HepG2 (cell line): ENCODE measurements around the gene EXPH5. TPM values are rescaled to one million over a fixed set of nuclear protein-coding genes. Genes with fewer than 3 reads are reported as not detected.

ENCODE experiments used
- BATF2 ChIP-seq: sonication (generic); formaldehyde crosslinking; IDR thresholded peaks from 2 replicates; pipeline ENCODE4 v1.8.0; 2022; ENCODE audit warnings: mild to moderate bottlenecking, missing genetic modification reagents, moderate library complexity
- ELF3 ChIP-seq: IDR thresholded peaks from 2 replicates; pipeline ENCODE4 v1.6.1; 2016; ENCODE audit warnings: missing genetic modification reagents, missing compliant biosample characterization
- GMEB2 ChIP-seq: IDR thresholded peaks from 2 replicates; pipeline ENCODE4 v1.6.1; 2016; ENCODE audit warnings: missing biosample characterization, missing genetic modification reagents, low read depth
- GPN1 ChIP-seq: sonication (generic); formaldehyde crosslinking; IDR thresholded peaks from 2 replicates; pipeline ENCODE4 v1.5.1; 2020; ENCODE audit warnings: missing genetic modification reagents, borderline replicate concordance
- ISL2 ChIP-seq: sonication (generic); formaldehyde crosslinking; IDR thresholded peaks from 2 replicates; pipeline ENCODE4 v1.5.0; 2020; ENCODE audit warnings: missing genetic modification reagents
- JUN ChIP-seq: sonication (generic); formaldehyde crosslinking; IDR thresholded peaks from 2 replicates; pipeline ENCODE4 v1.4.0; 2020; ENCODE audit warnings: mild to moderate bottlenecking, missing genetic modification reagents
- PAF1 ChIP-seq: IDR thresholded peaks from 2 replicates; pipeline ENCODE4 v1.6.1; 2016; ENCODE audit warnings: missing genetic modification reagents, missing compliant biosample characterization
- PLRG1 ChIP-seq: fragments of 450-650 bp; conservative IDR thresholded peaks from 2 replicates; pipeline ENCODE4 v1.6.1; 2016
- SP1 ChIP-seq, 2 experiments: fragments of 450-650 bp in 1 of 2; sonication (generic) in 1 of 2; formaldehyde crosslinking in 1 of 2; IDR thresholded peaks; 2 replicates each; pipeline versions ENCODE4 v1.4.0 to v1.6.1; 2016 to 2020; ENCODE audit warnings: missing genetic modification reagents in 1 of 2
- ZBTB39 ChIP-seq: sonication (generic); formaldehyde crosslinking; IDR thresholded peaks from 2 replicates; pipeline ENCODE4 v1.5.0; 2020; ENCODE audit warnings: missing genetic modification reagents
- ZBTB44 ChIP-seq: sonication (generic); formaldehyde crosslinking; IDR thresholded peaks from 2 replicates; pipeline ENCODE4 v1.4.0; 2020; ENCODE audit warnings: missing genetic modification reagents
- ZBTB7A ChIP-seq: sonication (generic); formaldehyde crosslinking; IDR thresholded peaks from 2 replicates; pipeline ENCODE4 v1.8.0; 2022; ENCODE audit warnings: mild to moderate bottlenecking, missing genetic modification reagents
- ZFP41 ChIP-seq: sonication (generic); formaldehyde crosslinking; IDR thresholded peaks from 2 replicates; pipeline ENCODE4 v1.4.0; 2020; ENCODE audit warnings: mild to moderate bottlenecking, missing genetic modification reagents, borderline replicate concordance
- ZHX1 ChIP-seq: sonication (generic); formaldehyde crosslinking; IDR thresholded peaks from 2 replicates; pipeline ENCODE4 v1.8.1; 2022; ENCODE audit warnings: low read depth, mild to moderate bottlenecking, missing genetic modification reagents
- ZNF30 ChIP-seq: sonication (generic); formaldehyde crosslinking; IDR thresholded peaks from 2 replicates; pipeline ENCODE4 v1.5.0; 2020; ENCODE audit warnings: mild to moderate bottlenecking, missing genetic modification reagents
- ZNF350 ChIP-seq: sonication (generic); formaldehyde crosslinking; IDR thresholded peaks from 2 replicates; pipeline ENCODE4 v1.4.0; 2020; ENCODE audit warnings: mild to moderate bottlenecking, low read depth, missing genetic modification reagents, borderline replicate concordance
- ZNF614 ChIP-seq: IDR thresholded peaks from 2 replicates; pipeline ENCODE4 v1.6.1; 2018; ENCODE audit warnings: missing biosample characterization, missing genetic modification reagents, inconsistent platforms, borderline replicate concordance
- ZNF766 ChIP-seq: sonication (generic); formaldehyde crosslinking; IDR thresholded peaks from 2 replicates; pipeline ENCODE4 v1.5.0; 2020; ENCODE audit warnings: missing genetic modification reagents, borderline replicate concordance
- ZSCAN12 ChIP-seq: sonication (generic); formaldehyde crosslinking; IDR thresholded peaks from 2 replicates; pipeline ENCODE4 v1.9.0; 2021; ENCODE audit warnings: mild to moderate bottlenecking, missing genetic modification reagents
- polyA plus RNA-seq, 8 experiments: library from polyadenylated mRNA; depleted of rRNA in 3 of 8; stranded (reverse) in 7 of 8; unstranded in 1 of 8; fragments of >200 nt; fragmentation: Illumina TruSeq in 4 of 8; extraction: Trizol in 4 of 8; gene quantifications; 2 replicates each; pipeline versions ENCODE4 v1.2.1 to v1.2.3, GENCODE V29; 2011 to 2016; ENCODE audit warnings: low read depth in 4 of 8, missing spikeins in 1 of 8, mixed read lengths in 1 of 8; ENCODE audit not compliant: insufficient read depth in 1 of 8
- total RNA-seq, 5 experiments: library from RNA; depleted of rRNA; stranded (reverse); fragments of >200 nt; fragmentation: Illumina TruSeq; extraction: Trizol; gene quantifications; 2 replicates each; pipeline ENCODE4 v1.2.3, GENCODE V29; 2016; ENCODE audit warnings: low read depth in 1 of 5

The EXPH5 gene
- total and polyA plus RNA-seq, 2 of the 13 experiments (the other 11 are each of a cell fraction or from before 2014, with no cell fraction given): under 0.01 to 0.02 TPM

- TF ChIP-seq PLRG1: no peak
- TF ChIP-seq BATF2: peak; percentile 41; the same call in 1 of the 2 replicates
- peak; percentile 40; the same call in 1 of the 2 replicates for TF ChIP-seq ZHX1 (CRISPR knock-in tag)
- TF ChIP-seq ZFP41 (CRISPR knock-in tag): no peak
- TF ChIP-seq ZNF614 (CRISPR knock-in tag): no peak
- TF ChIP-seq ELF3 (CRISPR knock-in tag): 0 out of 2 replicates have a peak, but pooled peaks have one; percentile 39
- TF ChIP-seq ZBTB7A: peak; percentile 29; the same call in 1 of the 2 replicates
- TF ChIP-seq PAF1 (CRISPR knock-in tag): no peak
- TF ChIP-seq GMEB2 (CRISPR knock-in tag): no peak
- TF ChIP-seq ZNF350 (CRISPR knock-in tag): no peak
- TF ChIP-seq ISL2: no peak
- no peak for TF ChIP-seq ZBTB39 (CRISPR knock-in tag)
- TF ChIP-seq GPN1: no peak
- TF ChIP-seq JUN (CRISPR knock-in tag): peak; percentile 75
- no peak for TF ChIP-seq ZSCAN12 (CRISPR knock-in tag)
- no peak for TF ChIP-seq SP1 (IDR thresholded peaks at IDR 0.05)
- TF ChIP-seq SP1 (CRISPR knock-in tag; IDR thresholded peaks at IDR 0.05): no peak
- no peak for TF ChIP-seq ZBTB44 (CRISPR knock-in tag)
- TF ChIP-seq ZNF30 (CRISPR knock-in tag): 0 out of 2 replicates have a peak, but pooled peaks have one; percentile 44
- no peak for TF ChIP-seq ZNF766 (CRISPR knock-in tag)
Observed at GRCh38 chr11:108497317-108498045, 96.1 kb downstream of the EXPH5 start (continued).
